Measurements from ENCODE around the gene GARIN1A.
A peak's percentile ranks its signal among the peaks of the same experiment; 100 is the strongest.
"Not testable (repeated sequence)": the region's sequence is repeated elsewhere in the genome, so short reads cannot be mapped to it uniquely, and the experiment has no call there.

Gene GARIN1A

DNA sequence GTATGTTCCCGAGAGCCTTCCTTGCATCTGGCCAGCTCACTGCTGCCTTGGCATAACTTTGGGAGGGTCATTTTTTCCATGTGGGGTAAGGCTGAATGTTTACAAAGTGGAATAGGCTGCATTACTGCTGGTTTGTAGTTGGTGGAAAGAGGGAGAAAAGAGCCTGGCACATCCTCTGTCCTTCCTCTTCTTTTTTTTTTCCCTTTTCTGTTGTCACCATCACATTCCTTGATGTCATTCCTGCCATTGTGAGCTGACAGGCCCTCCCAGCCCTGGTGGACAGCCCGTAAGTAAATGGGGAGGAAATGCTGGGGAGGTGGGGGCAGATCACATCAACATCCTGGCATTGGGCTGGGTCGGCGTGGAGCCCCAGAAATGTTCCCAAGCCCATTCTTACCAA, at the start of gene GARIN1A:
Gene GARIN1A, plus strand, starts transcription at position 301 of the 400 bp plus-strand sequence. CDS start 106 bp downstream, outside the sequence.
- no peak for DNase-seq

DNA sequence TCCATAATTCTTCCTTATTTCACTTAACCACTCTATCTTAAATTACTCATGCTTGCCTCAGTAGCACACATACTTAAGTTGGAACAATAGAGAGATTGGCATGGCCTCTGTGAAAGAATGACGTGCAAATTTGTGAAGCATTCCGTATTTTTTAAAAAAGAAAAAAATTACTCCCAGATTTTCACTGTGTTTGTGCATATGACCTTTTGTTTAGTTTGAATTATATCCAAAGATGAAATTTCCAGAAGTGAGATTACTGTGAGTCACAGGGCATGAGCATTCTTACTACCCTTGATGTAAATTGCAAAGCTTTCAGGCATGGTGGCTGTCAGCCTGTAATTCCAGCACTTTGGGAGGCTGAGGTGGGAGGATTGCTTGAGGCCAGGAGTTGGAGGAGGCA, 45.0 kb upstream of the GARIN1A start:
- not testable (repeated sequence) for DNase-seq

DNA sequence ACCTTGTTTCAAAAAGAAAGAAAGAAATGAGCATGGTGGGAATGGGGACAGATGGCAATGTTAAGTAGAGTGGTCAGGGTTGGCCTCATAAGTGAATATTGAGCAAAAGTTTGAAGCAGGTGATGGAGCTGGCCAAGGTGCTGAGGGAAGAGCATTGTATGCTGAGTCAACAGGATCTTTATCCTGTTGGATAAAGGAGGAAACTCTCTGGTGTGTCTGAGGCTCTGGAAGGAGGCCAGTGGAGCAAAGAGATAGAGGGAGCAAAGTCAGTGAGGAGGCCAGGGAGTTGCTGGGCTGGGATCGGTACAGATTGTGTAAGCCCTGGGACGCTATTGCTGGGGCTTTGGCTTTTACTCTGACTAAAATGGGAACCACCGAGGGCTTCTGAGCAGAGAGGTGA, 38.2 kb upstream of the GARIN1A start:
- not testable (repeated sequence) for DNase-seq

DNA sequence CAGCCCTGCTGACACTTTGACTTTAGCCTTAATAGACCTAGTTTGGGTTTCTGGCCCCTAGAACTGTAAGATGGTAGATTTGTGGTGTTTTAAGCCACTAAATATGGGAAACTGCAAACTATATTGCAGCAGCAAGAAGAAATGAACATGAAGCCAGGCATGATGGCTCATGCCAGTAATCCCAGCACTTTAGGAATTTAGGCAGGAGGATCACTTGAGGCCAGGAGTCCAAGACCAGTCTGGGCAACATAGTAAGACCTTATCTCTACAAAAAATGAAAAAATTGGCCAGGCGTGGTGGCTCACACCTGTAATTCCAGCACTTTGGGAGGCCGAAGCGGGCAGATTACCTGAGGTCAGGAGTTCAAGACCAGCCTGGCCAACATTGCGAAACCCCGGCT, 26.9 kb upstream of the GARIN1A start:
- not testable (repeated sequence) for DNase-seq

DNA sequence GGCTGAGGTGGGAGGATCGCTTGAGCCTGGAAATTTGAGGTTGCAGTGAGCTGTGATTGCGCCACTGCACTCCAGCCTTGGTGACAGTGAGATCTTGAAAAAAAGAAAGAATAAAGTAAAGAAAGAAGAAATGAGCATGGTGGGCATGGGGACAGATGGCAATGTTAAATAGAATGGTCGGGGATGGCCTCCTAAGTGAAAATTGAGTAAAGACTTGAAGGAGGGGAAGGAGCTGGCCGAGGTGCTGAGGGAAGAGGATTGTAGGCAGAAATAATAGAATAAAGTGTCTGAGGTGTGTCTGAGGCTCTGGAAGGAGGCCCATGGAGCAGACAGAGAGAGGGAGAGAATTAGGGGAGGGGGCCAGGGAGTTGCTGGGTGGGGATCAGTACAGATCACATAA, 26.2 kb upstream of the GARIN1A start:
- DNase-seq: not testable (repeated sequence)

DNA sequence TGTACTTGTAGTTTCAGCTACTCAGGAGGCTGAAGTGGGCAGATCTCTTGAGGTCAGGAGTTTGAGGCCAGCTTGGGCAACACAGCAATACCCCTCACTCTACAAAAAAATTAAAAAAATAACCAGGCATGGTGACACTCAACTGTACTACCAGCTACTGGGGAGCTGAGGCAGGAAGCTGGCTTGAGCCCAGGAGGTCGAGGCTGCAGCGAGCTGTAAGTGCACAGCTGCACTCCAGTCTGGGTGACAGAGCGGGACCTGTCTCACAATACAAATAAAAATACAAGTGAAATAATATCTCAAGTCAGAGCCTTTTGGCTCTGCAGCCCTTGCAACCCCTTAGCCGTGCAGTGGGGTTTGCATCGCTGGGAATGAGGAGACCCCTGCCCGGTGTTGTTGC, 25.2 kb upstream of the GARIN1A start:
- DNase-seq: not testable (repeated sequence)

DNA sequence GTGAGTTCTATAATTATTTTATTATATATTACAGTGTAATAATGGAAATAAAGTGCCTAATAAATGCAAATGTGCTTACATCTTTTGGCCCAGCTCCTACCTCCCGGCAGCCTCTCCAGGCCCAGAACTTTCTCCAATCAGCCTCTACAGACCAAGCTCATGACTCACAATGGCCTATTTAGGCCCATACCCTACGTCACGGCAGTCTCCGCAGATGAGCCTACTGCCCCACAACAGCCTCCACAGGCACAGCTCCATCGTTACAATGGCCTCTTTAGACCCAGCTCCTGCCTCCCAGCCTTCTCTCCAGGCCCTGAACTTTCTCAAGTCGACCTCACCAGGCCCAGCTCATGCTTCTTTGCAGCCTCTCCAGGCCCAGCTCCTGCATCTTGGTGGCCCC, 21.0 kb upstream of the GARIN1A start:
- DNase-seq: not testable (repeated sequence)

DNA sequence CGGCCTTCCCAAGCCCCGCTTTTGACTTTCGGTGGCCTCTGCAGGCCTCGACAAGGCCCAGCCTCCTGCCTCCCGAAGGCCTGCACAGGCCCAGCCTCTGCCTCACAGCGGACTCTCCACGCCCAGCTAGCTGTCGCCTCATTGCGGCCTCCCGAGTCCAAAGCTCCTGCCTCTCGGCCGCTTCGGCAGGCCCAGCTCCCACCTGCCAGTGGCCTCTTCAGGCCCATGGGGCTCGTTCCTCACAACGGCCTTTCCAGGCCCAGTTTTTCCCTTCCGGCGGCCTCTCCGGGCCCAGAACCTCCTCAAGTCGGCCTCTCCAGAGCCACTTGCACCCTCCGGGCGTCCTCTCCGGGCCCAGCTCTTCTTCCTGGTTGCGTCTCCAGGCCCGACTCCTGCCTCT, 19.5 kb upstream of the GARIN1A start:
- DNase-seq: not testable (repeated sequence)

DNA sequence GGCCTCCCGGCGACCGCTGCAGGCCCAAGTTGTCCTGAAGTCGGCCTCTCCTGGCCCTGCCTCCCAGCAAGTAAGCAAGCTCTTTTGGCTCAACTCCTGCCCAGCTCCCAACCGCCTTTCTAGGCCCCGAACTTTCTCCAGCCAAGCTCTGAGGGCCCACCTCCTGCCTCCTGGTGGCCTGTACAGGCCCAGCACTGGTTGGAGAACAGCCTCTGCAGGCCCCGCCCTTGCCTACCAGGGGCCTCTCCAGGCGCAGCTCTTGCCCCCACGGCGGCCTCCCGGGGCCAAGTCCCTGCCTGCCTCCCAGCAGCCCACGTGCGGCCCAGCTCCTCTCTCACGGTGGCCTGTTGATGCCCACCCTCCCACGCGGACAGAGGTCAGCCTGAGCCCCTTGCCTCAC, 18.9 kb upstream of the GARIN1A start:
- not testable (repeated sequence) for DNase-seq

DNA sequence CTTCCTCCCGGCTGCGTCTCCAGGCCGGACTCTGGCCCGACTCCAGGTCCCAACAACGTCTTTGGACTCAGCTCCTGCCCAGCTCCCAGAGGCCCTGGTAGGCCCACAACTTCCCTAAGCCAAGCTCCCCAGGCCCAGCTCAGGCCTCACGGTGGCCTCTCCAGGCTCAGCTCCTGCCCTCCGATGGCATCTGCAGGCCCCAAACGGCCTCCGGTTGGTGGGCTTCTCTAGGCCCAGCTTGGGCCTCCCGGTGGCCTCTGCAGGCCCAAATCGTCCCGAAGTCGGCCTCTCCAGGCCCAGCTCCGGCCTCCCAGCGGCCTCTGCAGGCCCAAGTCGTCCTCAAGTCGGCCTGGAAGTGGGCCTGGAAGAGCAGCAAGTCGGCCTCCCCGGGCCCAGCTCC, 18.0 kb upstream of the GARIN1A start:
- DNase-seq: not testable (repeated sequence)

DNA sequence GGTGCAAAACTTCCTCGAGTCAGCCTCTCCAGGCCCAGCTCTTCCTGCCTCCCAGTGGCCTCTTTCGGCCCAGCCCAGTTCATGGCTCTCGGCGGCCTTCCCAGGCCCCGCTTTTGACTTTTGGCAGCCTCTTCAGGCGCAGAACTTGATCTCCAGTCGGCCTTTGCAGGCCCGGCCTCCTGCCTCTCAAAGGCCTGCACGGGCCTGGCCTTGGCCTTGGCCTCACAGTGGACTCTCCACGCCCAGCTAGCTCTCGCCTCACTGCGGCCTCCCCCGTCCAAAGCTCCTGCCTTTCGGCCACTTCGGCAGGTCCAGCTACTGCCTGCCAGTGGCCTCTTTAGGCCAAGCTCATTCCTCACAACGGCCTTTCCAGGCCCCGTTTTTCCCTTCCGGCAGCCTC, 17.6 kb upstream of the GARIN1A start:
- DNase-seq: not testable (repeated sequence)

DNA sequence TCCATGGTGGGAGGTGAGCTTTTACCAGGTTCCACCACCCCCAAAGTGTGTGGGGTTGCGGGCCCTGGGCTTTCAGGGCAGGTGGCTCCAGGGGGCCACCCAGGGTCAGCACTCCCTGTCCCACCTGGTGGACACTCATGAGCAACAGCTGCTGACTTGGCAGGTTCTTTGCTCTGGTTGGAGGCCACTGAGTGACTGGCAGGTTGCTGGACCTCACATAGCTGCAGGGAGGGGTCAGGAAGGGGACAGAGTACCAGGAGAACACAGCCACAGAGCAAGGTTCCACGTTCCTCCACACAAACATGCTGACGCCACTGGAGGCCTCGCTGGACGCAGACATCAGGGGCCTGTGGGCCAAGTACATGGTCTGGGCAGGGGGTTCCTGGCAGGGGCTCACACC, 13.7 kb upstream of the GARIN1A start:
- not testable (repeated sequence) for DNase-seq

DNA sequence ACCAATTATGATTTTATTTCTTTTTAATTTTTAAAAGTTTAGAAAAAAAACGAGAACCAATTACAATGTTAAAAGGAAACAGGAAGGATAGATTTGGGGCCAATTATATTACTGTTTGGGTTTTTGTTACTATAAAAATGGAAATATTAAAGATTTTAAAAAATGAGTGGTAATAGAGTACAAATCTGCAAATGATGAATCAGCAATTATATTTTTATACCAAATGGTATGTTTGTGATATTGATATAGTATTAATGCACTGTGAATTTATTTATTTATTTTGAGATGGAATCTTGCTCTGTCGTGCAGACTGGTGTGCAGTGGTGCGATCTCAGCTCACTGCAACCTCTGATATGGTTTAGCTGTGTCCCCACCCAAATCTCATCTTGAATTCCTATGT, 11.5 kb upstream of the GARIN1A start:
- DNase-seq: no peak

DNA sequence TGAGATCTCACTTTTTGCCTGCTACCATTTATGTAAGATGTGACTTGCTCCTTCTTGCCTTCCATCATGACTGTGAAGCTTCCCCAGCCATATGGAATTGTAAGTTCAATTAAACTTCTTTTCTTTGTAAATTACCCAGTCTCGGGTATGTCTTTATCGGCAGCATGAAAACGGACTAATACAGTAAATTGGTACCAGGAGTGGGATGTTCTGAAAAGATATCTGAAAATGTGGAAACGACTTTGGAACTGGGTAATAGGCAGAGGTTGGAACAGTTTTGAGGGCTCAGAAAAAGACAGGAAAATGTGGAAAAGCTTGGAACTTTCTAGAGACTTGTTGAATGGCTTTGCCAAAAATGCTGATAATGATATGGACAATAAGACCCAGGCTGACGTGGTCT, 10.6 kb upstream of the GARIN1A start:
- DNase-seq: no peak

DNA sequence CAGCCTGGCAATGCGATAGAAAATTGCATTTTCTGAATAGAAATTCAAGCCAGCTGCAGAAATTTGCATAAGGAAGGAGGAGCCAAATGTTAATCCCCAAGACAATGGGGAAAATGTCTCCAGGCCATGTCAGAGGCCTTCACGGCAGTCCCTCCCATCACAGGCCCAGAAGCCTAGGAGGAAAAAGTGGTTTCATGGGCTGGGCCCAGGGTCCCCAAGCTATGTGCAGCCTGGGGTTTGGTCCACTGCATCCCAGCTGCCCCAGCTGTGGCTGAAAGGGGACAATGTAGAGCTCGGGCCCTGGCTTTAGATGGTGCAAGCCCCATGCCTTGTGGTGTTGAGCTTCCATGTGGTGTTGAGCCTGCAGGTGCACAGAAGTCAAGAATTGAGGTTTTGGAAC, 10.0 kb upstream of the GARIN1A start:
- no peak for DNase-seq

DNA sequence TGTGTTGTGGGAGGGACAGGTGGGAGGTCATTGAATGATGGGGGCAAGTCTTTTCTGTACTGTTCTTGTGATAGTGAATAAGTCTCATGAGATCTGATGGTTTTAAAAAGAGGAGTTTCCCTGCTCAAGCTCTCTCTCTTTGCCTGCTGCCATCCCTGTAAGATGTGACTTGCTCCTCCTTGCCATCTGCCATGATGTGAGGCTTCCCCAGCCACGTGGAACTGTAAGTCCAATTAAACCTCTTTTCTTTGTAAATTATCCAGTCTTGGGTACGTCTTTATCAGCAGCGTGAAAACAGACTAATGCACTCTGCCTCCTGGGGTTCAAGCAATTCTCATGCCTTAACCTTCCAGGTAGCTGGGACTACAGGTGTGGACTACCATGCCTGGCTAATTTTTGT, 8.9 kb upstream of the GARIN1A start:
- not testable (repeated sequence) for DNase-seq

DNA sequence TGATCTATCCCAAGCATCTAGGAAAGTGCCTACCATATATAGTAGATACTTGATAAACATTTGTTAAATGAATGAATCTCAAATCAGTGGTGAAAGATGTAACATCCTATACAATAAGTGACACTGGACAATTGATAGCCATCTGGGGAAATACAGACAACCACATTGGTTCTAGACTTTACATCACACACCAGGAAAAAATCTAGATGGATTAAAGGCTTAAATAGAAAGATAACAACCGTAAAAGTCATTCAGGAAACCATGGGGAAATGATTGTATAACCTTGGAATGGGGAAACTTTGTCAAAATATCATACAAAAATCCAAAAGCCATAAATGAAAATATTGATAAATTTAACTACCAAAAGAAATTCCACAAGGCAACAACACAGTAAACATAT, 7.0 kb upstream of the GARIN1A start:
- DNase-seq: no peak

DNA sequence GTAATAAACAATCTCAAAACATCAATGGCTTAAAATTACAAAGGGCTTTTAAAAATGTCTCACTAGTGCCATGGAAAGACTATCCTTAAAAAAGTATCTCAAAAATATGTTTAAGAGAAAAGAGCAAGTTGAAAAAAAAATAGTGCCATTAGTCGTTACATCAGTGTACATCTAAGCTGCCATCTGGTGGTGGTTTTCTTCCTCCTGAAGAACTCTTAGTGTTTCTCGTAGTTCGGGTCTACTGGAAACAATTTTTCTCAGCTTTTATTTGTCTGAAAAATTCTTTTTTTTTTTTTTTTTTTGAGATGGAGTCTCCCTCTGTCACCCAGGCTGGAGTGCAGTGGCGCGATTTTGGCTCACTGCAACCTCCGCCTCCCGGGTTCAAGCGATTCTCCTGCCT, 5.9 kb upstream of the GARIN1A start:
- peak; percentile 51 for DNase-seq

DNA sequence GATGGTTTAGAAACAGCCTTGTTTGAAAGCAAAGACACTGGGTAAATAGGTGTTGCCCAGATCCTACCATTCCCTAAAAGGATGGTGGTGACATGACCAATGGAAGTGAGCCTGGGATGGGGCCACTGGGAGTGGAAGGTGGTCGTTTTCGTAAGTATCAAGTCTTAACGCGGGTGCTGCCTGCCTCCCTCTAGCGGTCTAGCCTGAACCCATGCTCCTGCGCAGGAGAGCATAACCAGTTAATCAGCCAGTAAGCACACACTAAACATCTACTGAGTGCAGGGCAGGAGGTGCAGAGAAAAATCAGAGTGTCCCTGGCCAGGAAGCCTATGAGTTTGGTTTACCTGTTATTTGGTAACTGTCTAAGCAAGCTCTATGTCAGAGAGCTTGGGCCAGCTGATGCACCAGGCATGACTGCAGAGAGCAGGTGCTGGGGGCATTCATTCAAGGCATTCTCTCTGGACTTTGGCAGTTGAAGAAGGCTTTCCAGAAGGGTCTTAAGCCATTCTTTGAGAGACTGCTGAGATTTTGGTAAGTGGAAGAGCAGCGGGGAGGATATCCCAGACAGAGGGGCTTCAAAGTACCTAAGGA, 930 bp downstream of the GARIN1A start:
- peak; percentile 53 for DNase-seq

DNA sequence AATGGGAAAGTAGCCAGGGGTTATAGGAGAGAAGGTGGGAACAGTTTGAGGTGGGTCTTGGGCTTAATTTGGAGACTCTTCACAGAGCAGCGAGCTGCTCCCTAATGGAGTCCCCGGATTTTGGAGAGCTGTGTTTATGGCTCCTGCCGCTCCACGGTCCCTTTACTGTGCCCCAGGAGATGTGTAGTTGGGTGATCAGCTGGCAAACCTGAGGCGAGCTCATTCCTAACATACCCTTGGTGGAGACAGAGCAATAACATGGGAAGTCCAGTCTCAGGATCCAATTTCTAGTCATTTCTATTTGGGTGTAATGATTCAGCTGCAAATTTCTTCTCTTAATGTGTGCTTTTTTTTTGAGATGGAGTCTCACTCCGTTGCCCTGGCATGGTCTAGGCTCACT, 1.5 kb downstream of the GARIN1A start:
- no peak for DNase-seq

DNA sequence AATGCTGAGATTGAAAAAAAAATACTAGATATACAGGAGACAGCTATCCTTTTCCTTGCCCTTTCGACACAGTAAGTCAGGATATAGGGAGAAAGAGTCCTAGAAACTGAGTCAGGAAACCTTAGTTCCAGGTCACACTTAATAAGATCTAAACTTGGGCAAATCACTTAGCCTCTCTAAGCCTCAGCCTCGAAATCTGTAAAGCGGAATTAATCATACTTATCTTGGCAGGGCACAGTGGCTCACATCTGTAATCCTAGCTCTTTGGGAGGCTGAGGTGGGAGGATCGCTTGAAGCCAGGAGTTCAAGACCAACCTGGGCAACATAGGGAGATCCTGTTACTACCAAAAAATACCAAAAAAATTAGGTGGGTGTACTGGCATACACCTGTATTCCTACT, 4.6 kb downstream of the GARIN1A start:
- DNase-seq: no peak

DNA sequence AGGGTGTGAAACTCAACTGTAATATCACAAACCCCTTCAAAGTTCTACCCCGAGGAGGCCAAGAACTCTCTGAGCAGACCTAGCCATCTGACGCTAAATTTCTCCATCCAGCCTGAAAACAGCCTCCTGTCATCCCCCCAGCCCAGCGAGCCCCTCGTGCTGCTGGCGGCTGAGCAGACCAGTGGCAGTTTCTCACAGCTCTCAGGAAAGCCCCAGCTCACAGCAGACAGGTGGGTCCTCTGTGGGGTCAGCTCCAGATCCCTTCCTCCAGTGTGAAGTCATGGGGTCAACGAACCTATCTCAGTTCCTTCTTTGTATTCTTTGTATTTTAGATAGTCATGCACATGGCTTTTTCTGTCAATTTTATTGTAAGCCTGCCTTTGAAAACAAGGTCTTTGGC, 7.8 kb downstream of the GARIN1A start:
- DNase-seq: no peak

DNA sequence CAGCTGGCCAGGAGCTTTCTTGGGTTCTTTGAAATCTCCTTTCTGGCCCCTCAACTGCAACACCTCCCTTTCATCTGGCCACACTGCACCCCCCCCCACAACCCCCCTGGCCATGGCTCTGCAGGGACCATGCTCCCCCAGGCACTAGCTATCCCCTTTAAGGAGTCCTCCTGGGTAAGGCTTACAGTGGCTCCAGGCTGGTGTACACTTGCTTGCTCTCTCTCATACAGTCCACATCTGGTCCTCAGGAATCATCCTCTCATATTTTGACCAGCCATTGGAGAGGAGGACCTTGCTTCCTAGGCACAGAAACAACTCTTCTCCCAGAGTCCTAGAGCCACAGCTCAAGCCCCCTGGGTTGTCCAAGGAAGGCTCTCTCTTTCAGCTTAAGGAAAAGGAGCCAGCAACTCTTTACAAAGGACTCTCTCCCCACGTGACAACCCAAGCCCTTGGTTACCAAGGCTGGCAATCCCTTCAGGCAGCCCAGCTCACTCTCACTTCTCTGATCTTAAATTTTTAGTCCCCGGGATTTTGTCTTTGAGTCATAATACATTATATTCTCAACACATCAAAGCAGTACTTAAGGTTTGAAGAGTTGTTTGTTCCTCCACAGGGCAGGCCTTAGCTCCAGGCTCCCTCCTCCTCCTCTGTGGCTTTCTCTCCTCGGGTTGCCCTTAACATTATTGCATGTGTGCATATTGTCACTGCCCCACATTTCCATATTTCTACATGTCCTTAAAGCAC, 9.9 kb downstream of the GARIN1A start:
- DNase-seq: no peak

DNA sequence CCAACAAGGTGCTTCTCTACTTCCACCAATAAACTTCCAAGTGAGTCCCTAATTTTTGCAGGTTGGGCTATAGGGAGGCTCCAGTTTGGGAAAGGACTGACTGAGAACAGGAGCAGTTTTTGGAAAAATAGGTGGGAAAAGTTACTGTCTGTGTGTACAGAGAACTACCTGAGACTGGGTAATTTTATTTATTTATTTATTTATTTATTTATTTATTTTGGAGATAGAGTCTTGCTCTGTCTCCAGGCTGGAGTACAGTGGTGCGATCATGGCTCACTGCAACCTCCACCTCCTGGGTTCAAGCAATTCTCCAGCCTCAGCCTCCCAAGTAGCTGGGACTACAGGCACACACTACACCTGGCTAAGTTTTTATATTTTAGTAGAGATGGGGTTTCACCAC, 11.2 kb downstream of the GARIN1A start:
- not testable (repeated sequence) for DNase-seq

DNA sequence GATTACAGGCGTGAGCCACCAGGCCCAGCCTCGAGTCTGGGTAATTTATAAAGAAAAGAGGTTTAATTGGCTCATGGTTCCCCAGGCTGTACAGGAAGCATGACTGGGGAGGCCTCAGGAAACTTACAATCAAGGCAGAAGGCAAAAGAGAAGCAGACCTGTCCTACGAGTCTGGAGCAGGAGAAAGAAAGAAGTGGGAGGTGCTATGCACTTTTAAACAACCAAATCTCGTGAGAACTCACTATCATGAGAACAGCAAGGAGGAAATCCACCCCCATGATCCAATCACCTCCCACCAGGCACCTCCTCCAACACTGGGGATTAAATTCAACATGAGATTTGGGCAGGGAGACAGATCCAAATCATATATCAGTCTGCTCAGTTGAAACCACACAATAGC, 11.6 kb downstream of the GARIN1A start:
- not testable (repeated sequence) for DNase-seq

Measured in RPMI8226 (cell line).